Measurements from ENCODE around the gene FDX2. TPM values are rescaled to one million over a fixed set of nuclear protein-coding genes. Genes with fewer than 3 reads are reported as not detected.

The FDX2 gene
- total and polyA plus RNA-seq, 2 of the 13 experiments (the other 11 are each of a cell fraction or from before 2014, with no cell fraction given): 21.0 to 24.7 TPM

DNA sequence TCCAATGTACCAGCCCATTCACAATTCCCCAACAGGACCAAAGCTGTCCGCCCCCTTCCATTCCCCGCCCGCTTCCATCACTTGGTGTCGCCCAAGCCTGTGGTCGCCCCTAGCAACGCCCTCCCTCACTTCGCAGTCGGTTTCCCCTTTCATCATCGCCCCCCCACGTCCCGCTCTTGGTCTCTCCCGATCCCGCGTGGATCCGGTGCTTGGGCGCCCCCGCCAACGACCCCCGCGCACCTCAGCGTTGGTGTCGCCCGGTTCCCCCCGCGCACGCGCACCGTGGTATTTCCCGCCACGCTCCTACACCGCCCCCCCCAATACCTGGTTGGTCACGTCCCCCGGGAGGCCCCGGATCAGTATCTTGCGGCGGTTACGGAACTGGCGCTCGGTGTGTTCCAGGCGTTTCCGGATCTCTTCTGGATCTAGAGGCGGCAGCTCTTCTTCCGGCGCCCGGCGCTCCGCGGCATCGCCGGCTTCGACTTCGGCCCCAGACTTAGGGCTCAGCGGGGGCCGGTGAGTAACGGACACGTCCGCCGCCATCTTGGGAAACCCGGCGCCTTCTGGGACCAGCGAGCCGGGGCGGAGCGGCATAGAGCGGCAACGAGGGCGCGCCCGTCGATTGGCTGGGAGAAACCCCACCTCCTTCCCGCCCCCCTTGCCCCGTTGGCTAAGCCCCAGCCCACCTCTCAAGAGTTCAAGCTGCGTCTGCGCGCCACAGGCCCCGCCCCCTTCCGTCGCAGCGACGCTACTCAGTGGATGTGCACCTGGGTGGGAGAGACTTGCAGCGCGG, 17.3 kb upstream of the FDX2 start, which contains the start of gene RAVER1 (continued):
- TF ChIP-seq, protein P1, sequence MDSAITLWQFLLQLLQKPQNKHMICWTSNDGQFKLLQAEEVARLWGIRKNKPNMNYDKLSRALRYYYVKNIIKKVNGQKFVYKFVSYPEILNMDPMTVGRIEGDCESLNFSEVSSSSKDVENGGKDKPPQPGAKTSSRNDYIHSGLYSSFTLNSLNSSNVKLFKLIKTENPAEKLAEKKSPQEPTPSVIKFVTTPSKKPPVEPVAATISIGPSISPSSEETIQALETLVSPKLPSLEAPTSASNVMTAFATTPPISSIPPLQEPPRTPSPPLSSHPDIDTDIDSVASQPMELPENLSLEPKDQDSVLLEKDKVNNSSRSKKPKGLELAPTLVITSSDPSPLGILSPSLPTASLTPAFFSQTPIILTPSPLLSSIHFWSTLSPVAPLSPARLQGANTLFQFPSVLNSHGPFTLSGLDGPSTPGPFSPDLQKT (CRISPR knock-in tag; IDR thresholded peaks at IDR 0.05; ENCODE audit: borderline replicate concordance): no peak
- TF ChIP-seq SRSF1 (optimal IDR thresholded peaks at IDR 0.05; ENCODE audit: low read depth, low read length) (peak; percentile 42), EHMT2 (IDR thresholded peaks at IDR 0.05; ENCODE audit: borderline replicate concordance, low read depth, low read length) (no peak), ZBTB38 (CRISPR knock-in tag; IDR thresholded peaks at IDR 0.05) (peak; percentile 14; the same call in 1 of the 2 replicates), KLF11 (CRISPR knock-in tag; IDR thresholded peaks at IDR 0.05) (peak; percentile 91; the same call in 1 of the 2 replicates), ZBTB7A (CRISPR knock-in tag; IDR thresholded peaks at IDR 0.05) (peak; percentile 27; the same call in 1 of the 2 replicates), SIX4 (CRISPR knock-in tag; IDR thresholded peaks at IDR 0.05) (no peak), MYC (CRISPR knock-in tag; IDR thresholded peaks at IDR 0.05; ENCODE audit: borderline replicate concordance) (peak; percentile 76), JUND (CRISPR knock-in tag; IDR thresholded peaks at IDR 0.05) (no peak), NFKBIZ (CRISPR knock-in tag; IDR thresholded peaks at IDR 0.05) (no peak), ZNF256 (CRISPR knock-in tag; conservative IDR thresholded peaks at IDR 0.05) (no peak), MIER2 (CRISPR knock-in tag; IDR thresholded peaks at IDR 0.05) (no peak), MZF1 (CRISPR knock-in tag; IDR thresholded peaks at IDR 0.05; ENCODE audit: borderline replicate concordance) (no peak)
- TF ChIP-seq, protein P2, sequence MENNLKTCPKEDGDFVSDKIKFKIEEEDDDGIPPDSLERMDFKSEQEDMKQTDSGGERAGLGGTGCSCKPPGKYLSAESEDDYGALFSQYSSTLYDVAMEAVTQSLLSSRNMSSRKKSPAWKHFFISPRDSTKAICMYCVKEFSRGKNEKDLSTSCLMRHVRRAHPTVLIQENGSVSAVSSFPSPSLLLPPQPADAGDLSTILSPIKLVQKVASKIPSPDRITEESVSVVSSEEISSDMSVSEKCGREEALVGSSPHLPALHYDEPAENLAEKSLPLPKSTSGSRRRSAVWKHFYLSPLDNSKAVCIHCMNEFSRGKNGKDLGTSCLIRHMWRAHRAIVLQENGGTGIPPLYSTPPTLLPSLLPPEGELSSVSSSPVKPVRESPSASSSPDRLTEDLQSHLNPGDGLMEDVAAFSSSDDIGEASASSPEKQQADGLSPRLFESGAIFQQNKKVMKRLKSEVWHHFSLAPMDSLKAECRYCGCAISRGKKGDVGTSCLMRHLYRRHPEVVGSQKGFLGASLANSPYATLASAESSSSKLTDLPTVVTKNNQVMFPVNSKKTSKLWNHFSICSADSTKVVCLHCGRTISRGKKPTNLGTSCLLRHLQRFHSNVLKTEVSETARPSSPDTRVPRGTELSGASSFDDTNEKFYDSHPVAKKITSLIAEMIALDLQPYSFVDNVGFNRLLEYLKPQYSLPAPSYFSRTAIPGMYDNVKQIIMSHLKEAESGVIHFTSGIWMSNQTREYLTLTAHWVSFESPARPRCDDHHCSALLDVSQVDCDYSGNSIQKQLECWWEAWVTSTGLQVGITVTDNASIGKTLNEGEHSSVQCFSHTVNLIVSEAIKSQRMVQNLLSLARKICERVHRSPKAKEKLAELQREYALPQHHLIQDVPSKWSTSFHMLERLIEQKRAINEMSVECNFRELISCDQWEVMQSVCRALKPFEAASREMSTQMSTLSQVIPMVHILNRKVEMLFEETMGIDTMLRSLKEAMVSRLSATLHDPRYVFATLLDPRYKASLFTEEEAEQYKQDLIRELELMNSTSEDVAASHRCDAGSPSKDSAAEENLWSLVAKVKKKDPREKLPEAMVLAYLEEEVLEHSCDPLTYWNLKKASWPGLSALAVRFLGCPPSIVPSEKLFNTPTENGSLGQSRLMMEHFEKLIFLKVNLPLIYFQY (CRISPR knock-in tag; IDR thresholded peaks at IDR 0.05; ENCODE audit: borderline replicate concordance): 0 out of 2 replicates have a peak, but pooled peaks have one; percentile 42
- TF ChIP-seq, protein P3, sequence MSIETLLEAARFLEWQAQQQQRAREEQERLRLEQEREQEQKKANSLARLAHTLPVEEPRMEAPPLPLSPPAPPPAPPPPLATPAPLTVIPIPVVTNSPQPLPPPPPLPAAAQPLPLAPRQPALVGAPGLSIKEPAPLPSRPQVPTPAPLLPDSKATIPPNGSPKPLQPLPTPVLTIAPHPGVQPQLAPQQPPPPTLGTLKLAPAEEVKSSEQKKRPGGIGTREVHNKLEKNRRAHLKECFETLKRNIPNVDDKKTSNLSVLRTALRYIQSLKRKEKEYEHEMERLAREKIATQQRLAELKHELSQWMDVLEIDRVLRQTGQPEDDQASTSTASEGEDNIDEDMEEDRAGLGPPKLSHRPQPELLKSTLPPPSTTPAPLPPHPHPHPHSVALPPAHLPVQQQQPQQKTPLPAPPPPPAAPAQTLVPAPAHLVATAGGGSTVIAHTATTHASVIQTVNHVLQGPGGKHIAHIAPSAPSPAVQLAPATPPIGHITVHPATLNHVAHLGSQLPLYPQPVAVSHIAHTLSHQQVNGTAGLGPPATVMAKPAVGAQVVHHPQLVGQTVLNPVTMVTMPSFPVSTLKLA (IDR thresholded peaks at IDR 0.05): no peak; the same call in none of the 2 replicates
- TF ChIP-seq, protein P4, sequence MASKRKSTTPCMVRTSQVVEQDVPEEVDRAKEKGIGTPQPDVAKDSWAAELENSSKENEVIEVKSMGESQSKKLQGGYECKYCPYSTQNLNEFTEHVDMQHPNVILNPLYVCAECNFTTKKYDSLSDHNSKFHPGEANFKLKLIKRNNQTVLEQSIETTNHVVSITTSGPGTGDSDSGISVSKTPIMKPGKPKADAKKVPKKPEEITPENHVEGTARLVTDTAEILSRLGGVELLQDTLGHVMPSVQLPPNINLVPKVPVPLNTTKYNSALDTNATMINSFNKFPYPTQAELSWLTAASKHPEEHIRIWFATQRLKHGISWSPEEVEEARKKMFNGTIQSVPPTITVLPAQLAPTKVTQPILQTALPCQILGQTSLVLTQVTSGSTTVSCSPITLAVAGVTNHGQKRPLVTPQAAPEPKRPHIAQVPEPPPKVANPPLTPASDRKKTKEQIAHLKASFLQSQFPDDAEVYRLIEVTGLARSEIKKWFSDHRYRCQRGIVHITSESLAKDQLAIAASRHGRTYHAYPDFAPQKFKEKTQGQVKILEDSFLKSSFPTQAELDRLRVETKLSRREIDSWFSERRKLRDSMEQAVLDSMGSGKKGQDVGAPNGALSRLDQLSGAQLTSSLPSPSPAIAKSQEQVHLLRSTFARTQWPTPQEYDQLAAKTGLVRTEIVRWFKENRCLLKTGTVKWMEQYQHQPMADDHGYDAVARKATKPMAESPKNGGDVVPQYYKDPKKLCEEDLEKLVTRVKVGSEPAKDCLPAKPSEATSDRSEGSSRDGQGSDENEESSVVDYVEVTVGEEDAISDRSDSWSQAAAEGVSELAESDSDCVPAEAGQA (IDR thresholded peaks at IDR 0.05; ENCODE audit: low read depth): 0 out of 2 replicates have a peak, but pooled peaks have one; percentile 36
- TF ChIP-seq, protein P4 (CRISPR knock-in tag; IDR thresholded peaks at IDR 0.05; ENCODE audit: borderline replicate concordance): 0 out of 2 replicates have a peak, but pooled peaks have one; percentile 48
